NK-92 (cell line): Measurements from ENCODE around the gene MRPS2.

Source experiments
- DNase-seq: peaks from one replicate; lab custom pipeline; 2025; ENCODE audit not compliant: unreplicated experiment; lab: John Stamatoyannopoulos, UW

The MRPS2 gene

GRCh38 chr9:135480071-135480939, 20.2 kb upstream of the MRPS2 start:
- no peak for DNase-seq

- DNase-seq, result no peak
These were observed 19.6 kb upstream of the MRPS2 start for GRCh38 chr9:135480940-135481310.

GRCh38 chr9:135482015-135482754, 18.3 kb upstream of the MRPS2 start:
- DNase-seq, result no peak

GRCh38 chr9:135484460-135485277, 15.8 kb upstream of the MRPS2 start:
- no peak for DNase-seq

DNA sequence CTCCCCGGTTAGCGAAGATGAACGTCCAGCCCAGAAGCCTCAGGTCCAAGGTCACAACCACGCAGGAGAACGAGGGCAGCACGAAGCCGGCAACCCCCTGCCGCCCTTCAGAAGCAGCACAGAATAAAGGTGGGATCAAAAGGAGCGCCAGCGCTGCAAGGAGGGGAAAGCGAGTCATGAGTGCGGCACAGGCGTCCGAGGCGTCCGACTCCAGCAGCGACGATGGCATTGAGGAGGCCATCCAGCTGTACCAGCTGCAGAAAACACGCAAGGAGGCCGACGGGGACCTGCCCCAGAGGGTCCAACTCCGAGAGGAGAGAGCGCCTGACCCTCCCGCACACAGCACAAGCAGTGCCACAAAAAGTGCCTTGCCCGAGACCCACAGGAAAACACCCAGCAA, 15.1 kb upstream of the MRPS2 start:
- no peak for DNase-seq

GRCh38 chr9:135485832-135486231, 14.7 kb upstream of the MRPS2 start:
- no peak for DNase-seq

DNA sequence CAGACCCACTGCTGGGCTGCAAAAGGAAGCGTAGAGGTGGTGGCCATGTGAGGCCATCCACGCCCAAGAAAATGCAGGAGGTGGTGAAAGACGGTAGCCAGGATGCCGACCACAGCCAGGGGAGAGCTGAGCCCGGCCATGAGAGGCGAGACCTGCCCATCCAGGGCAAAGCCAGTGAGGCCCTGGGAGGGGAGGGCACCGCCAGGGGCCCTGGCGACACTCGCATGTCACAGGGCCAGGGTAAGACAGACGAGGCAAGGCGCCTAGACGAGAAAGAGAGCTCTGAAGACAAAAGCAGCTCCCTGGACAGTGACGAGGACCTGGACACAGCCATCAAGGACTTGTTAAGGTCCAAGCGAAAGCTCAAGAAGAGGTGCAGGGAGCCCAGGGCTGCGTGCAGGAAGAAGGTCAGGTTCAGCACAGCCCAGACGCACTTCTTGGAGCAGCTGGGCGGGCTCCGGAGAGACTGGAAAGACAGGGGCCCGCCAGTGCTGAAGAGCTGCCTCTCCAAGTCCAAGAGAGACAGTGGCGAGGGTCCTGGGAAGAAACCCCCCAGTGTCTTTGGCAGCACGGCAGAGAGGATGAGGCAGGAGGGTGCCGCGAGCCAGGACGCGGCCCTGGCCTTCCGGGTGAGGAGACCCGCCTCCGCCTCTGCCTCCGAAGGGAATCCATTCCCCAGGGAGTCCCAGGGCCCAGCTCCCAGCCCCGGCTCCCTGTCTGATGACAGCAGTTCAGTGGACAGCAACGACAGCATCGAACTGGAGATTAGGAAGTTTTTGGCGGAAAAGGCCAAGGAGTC, 14.0 kb upstream of the MRPS2 start:
- DNase-seq, result no peak

DNA sequence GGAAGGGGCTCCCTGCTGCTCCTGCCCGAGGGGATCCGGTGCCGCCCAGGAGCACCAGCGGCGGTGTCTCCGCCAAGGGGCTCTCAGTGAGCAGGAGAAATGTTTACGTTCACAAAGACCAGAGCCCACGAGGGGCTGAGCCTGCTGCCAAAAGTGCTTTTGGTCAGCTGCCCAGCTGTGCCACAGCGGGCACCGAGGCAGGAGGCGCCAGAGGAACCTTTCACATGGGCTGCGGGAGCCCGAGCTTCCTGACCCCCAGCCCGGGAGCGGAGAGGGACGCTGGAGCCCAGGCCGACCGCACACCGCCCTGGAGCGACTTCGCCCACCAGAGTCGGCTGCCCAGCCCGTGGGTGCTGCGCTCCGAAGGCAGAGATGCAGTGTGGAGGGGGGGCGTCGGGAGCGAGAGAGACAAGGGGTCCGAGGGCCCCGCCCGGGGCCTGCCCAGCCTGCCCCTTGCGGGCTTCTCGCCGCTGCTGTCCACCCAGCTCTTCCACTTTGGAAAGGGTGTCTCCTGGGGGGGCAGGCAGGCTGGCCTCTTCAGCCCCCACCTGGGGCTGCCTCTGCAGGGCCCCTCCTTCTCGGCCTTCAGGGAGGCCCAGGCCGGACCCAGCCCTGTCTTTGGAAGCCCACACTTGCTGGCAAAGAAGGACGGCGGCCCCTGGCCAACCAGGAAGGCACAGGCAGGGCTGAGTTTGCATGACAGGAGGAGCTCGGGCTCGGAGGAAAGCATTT, 13.0 kb upstream of the MRPS2 start:
- DNase-seq, result no peak

GRCh38 chr9:135488013-135488330, 12.5 kb upstream of the MRPS2 start:
- DNase-seq, result no peak

DNA sequence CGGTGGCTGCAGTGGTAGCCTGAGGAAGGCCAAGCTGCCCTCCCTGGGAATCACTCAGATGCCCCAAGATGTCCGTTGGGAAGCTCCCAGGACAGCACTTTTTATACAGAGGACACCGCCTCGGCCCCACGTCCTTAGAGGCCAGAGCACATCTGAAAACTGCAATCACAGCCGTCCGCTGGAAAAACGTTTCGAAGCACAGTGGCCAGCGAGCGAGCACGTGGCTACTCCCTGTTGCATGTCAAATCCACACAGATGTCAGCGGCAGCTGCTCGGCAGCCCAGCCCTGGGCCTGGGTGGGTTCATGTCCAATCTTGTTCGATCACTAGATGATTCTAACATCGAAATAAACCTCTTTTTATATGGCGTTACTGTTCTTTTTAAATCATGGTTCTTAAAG, 12.0 kb upstream of the MRPS2 start:
- DNase-seq, result no peak

- DNase-seq, result no peak
These were observed 11.1 kb upstream of the MRPS2 start for GRCh38 chr9:135489188-135489906.

DNA sequence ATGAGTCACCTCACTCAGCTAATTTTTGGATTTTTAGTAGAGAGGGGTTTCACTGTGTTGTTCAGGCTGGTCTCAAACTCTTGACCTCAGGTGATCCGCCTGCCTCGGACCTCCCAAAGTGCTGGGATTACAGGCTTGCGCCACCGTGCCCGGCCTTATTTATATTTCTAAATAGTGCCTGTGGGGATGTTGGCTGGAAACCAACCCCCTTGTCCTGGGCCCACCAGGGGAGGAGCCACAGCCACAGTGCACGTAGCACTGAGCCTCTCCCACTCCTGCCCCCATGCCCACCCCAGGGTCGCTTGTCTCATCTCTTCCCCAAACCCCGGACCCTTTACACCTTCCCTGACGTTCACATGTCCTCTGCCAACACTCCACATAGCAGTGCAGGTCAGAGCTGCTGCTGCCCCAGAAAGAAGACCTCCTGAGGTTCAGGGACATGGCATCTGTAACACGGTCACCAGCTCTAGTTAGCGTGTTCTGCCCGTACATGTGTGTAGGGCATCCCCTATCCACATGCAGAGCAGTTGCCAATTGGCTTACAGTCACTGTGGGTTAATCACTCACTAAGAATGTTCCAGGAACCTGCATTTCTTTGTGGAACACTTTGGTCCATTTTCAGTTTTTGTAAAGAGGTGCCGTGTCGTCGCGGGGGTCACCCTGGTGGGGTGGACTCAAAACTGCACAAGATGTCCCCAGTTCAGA, 10.2 kb upstream of the MRPS2 start:
- no peak for DNase-seq

DNA sequence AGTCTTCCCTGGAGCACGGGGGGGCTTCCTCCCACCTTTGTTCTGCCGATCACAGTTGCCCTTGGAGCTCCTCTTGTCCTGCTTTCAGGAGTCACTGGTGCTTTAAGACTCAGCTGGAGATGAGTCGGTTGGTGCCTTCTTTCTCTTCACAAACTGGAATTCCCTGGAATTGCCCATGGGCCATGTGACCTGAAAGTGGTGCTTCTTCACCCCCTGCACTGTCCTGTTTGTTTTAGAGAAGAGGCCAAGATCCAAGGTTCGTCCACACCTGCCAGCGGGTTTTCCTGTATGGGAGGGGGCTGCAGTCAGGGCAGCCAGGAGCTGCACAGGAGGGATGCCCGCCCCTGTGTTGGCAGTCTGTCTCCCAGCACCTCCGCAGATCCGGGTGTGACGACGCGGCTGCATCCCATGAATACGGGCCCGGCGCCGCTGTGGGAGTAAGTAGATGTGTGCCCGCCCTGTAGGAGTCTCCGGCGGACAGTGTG, 9.5 kb upstream of the MRPS2 start:
- DNase-seq, result no peak

DNA sequence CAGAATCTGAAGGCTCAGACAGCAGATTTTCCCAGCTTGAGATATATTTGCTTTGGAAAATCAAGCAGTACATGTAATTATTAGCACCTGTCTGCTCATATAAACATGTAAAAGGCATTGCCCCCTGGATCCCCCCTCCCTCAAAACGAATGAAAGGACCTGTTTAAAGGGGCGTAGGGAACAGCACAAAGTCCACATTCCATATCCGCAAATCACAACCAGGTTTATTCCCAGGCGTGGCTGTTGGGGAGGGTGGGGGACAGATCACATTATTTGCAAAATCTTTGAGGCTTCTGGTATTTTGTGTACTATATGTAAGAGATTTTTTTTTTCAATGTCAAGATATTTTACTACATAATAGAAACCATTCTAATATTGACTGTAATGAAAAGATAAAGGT, 8.7 kb upstream of the MRPS2 start:
- no peak for DNase-seq

DNA sequence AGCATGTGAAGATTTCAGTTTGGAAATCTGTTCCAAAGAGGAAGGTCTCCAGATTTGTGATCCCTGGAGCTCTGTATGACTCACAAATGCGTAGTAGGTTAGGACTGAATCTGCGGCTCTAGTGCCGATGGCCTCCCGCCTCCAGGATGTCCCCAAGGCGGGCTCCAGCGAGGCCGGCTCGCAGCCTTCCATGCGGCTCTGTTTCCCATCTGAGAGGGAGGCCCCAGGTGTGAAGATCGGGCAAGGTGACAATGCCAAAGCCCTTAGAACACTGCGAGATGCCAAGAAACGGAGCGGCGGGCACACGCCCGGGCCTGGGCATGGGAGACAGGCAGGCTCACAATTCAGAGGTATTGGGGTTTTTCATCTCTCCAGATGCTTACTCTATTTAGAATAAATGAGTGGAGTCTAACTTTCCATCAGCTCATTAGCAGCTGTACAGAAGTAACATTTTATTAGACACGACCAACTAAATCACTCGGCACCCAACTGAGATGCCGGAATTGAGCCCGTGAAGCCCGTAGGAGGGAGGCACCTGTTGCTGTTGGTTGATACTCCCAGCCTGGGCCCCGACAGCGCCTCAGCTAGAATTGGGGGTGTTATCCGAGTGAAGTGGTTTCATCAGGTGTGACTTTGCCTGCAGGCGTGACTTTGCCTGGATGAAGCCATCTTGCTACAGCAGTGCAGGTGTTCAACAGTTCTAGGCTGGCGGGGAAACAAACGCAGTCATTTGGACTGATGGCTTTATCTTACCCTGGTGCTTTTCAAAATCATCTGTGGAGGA, 7.4 kb upstream of the MRPS2 start:
- no peak for DNase-seq

GRCh38 chr9:135494791-135495559, 5.5 kb upstream of the MRPS2 start:
- DNase-seq, result no peak

- DNase-seq, result no peak
These were observed 1.9 kb upstream of the MRPS2 start for GRCh38 chr9:135498381-135499126.
